HEK293 (cell line): ENCODE measurements around the gene COL13A1.

Experiments used
- CTCF ChIA-PET: fragments of 350-600 bp; formaldehyde crosslinking; extraction: SDS; loops from one replicate; lab custom pipeline; 2021; ENCODE audit warnings: antibody characterized with exemption; lab: Yijun Ruan, JAX
- POLR2A ChIA-PET: fragments of 300-600 bp; formaldehyde crosslinking; extraction: SDS; loops from one replicate; lab custom pipeline; 2020; ENCODE audit warnings: antibody characterized with exemption, inconsistent platforms; lab: Yijun Ruan, JAX
- H3K27ac ChIP-seq: fragments of 200-500 bp; sonication (Bioruptor generic); 2 replicates; pipeline ENCODE4 v1.5.1; 2014; ENCODE audit warnings: low read depth, low read length, control low read depth, inconsistent platforms; ENCODE audit errors: extremely low read depth
- H3K36me3 ChIP-seq, 2 experiments: fragments of 200-500 bp in 1 of 2; sonication (Bioruptor generic) in 1 of 2; 1 replicate in 1 of 2; 2 replicates in 1 of 2; pipeline ENCODE4 v1.5.1; 2014 to 2017; ENCODE audit warnings: inconsistent platforms in 2 of 2, low read length in 2 of 2; ENCODE audit not compliant: control insufficient read depth in 2 of 2, insufficient read depth in 1 of 2
- H3K4me1 ChIP-seq: fragments of 200-500 bp; sonication (Bioruptor generic); 2 replicates; pipeline ENCODE4 v1.5.1; 2014; ENCODE audit warnings: mild to moderate bottlenecking, low read length, inconsistent platforms; ENCODE audit not compliant: control insufficient read depth, insufficient read depth
- H3K4me3 ChIP-seq: 2 replicates; pipeline ENCODE4 v1.5.1; 2011; ENCODE audit warnings: low read depth, mild to moderate bottlenecking, control low read depth, low read length, moderate library complexity
- H3K9me3 ChIP-seq: fragments of 200-500 bp; sonication (Bioruptor generic); 2 replicates; pipeline ENCODE4 v1.5.1; 2014; ENCODE audit warnings: low read depth, low read length, inconsistent platforms; ENCODE audit not compliant: control insufficient read depth, insufficient read depth
- KLF8 ChIP-seq: fragments of 450-650 bp; formaldehyde crosslinking; IDR thresholded peaks from 2 replicates; pipeline ENCODE4 v1.5.1; 2016; ENCODE audit warnings: missing biosample characterization, missing genetic modification characterization
- MYNN ChIP-seq: fragments of 450-650 bp; formaldehyde crosslinking; IDR thresholded peaks from 2 replicates; pipeline ENCODE4 v1.5.1; 2016; ENCODE audit warnings: missing biosample characterization, missing genetic modification characterization, borderline replicate concordance
- REST ChIP-seq: fragments of 450-650 bp; formaldehyde crosslinking; IDR thresholded peaks from 2 replicates; pipeline ENCODE4 v1.5.1; 2016; ENCODE audit warnings: missing biosample characterization, missing genetic modification characterization
- SETDB1 ChIP-seq: IDR thresholded peaks from one replicate; pipeline ENCODE4 v1.6.1; 2017; ENCODE audit warnings: mild to moderate bottlenecking, low read length, moderate library complexity, mixed read lengths; ENCODE audit not compliant: insufficient read length
- ZFP3 ChIP-seq: fragments of 450-650 bp; formaldehyde crosslinking; IDR thresholded peaks from 2 replicates; pipeline ENCODE4 v1.5.1; 2016; ENCODE audit warnings: low read depth, missing biosample characterization, missing genetic modification characterization
- ZNF140 ChIP-seq: fragments of 450-650 bp; formaldehyde crosslinking; IDR thresholded peaks from 2 replicates; pipeline ENCODE4 v1.5.1; 2016; ENCODE audit warnings: missing biosample characterization, missing genetic modification characterization
- ZNF148 ChIP-seq: fragments of 450-650 bp; formaldehyde crosslinking; IDR thresholded peaks from 2 replicates; pipeline ENCODE4 v1.5.0; 2017; ENCODE audit warnings: missing biosample characterization, missing genetic modification characterization, borderline replicate concordance
- ZNF157 ChIP-seq: fragments of 450-650 bp; formaldehyde crosslinking; IDR thresholded peaks from 2 replicates; pipeline ENCODE4 v1.5.1; 2016; ENCODE audit warnings: missing biosample characterization, missing genetic modification characterization
- ZNF202 ChIP-seq: fragments of 450-650 bp; formaldehyde crosslinking; IDR thresholded peaks from 2 replicates; pipeline ENCODE4 v1.5.1; 2016; ENCODE audit warnings: missing biosample characterization, missing genetic modification characterization, borderline replicate concordance
- ZNF223 ChIP-seq: fragments of 450-650 bp; formaldehyde crosslinking; IDR thresholded peaks from 2 replicates; pipeline ENCODE4 v1.5.1; 2016; ENCODE audit warnings: missing biosample characterization, missing genetic modification characterization
- ZNF239 ChIP-seq: fragments of 450-650 bp; formaldehyde crosslinking; IDR thresholded peaks from 2 replicates; pipeline ENCODE4 v1.5.1; 2016; ENCODE audit warnings: missing biosample characterization, missing genetic modification characterization
- ZNF274 ChIP-seq, 2 experiments: fragments of 200-500 bp in 1 of 2; fragments of 450-650 bp in 1 of 2; sonication (Bioruptor generic) in 1 of 2; formaldehyde crosslinking in 1 of 2; IDR thresholded peaks; 2 replicates each; pipeline versions ENCODE4 v1.5.1 to v1.6.1; 2014 to 2016; ENCODE audit warnings: borderline replicate concordance in 1 of 2, inconsistent platforms in 1 of 2, low read length in 1 of 2, missing biosample characterization in 1 of 2, missing genetic modification characterization in 1 of 2
- ZNF37A ChIP-seq: fragments of 450-650 bp; IDR thresholded peaks from 2 replicates; pipeline ENCODE4 v1.5.1; 2018; ENCODE audit warnings: missing biosample characterization, missing genetic modification characterization
- ZNF529 ChIP-seq: fragments of 450-650 bp; formaldehyde crosslinking; IDR thresholded peaks from 2 replicates; pipeline ENCODE4 v1.5.1; 2017; ENCODE audit warnings: missing genetic modification characterization, missing biosample characterization; ENCODE audit not compliant: insufficient replicate concordance
- ZNF555 ChIP-seq: fragments of 450-650 bp; formaldehyde crosslinking; conservative IDR thresholded peaks from 2 replicates; pipeline ENCODE4 v1.5.1; 2017; ENCODE audit warnings: missing biosample characterization, mild to moderate bottlenecking, missing genetic modification characterization, inconsistent platforms
- ZNF621 ChIP-seq: fragments of 450-650 bp; formaldehyde crosslinking; IDR thresholded peaks from 2 replicates; pipeline ENCODE4 v1.5.1; 2017; ENCODE audit warnings: missing biosample characterization, missing genetic modification characterization
- ZNF660 ChIP-seq: fragments of 450-650 bp; IDR thresholded peaks from 2 replicates; pipeline ENCODE4 v1.5.1; 2018; ENCODE audit warnings: missing biosample characterization, mild to moderate bottlenecking, missing genetic modification characterization
- ZNF677 ChIP-seq: fragments of 450-650 bp; IDR thresholded peaks from 2 replicates; pipeline ENCODE4 v1.5.0; 2018; ENCODE audit warnings: missing biosample characterization, mild to moderate bottlenecking, missing genetic modification characterization, moderate library complexity
- TF ChIP-seq, protein P1 (sequence below): fragments of 450-650 bp; formaldehyde crosslinking; IDR thresholded peaks from 2 replicates; pipeline ENCODE4 v1.5.1; 2016; ENCODE audit warnings: missing biosample characterization, missing genetic modification characterization

The COL13A1 gene

GRCh38 chr10:69976795-69977546 is 175.3 kb downstream of the COL13A1 start:
- H3K36me3 ChIP-seq: no peaks in the 10 kb centered on the region
- peaks cover 8% of the 10 kb centered on the region for H3K4me1 ChIP-seq
- no peaks in the 10 kb centered on the region for H3K9me3 ChIP-seq
- H3K27ac ChIP-seq: no peak overlapping the region
- CTCF ChIA-PET: interaction anchor here (1.6 kb wide), 1 partner anchor 19 kb away, joined by 8 read pairs; no protein-coding TSS in a partner anchor
- peak; percentile 100 for TF ChIP-seq ZNF677 (tag by site-specific recombination)
- TF ChIP-seq MYNN (tag by site-specific recombination): no peak
- TF ChIP-seq, protein P1, sequence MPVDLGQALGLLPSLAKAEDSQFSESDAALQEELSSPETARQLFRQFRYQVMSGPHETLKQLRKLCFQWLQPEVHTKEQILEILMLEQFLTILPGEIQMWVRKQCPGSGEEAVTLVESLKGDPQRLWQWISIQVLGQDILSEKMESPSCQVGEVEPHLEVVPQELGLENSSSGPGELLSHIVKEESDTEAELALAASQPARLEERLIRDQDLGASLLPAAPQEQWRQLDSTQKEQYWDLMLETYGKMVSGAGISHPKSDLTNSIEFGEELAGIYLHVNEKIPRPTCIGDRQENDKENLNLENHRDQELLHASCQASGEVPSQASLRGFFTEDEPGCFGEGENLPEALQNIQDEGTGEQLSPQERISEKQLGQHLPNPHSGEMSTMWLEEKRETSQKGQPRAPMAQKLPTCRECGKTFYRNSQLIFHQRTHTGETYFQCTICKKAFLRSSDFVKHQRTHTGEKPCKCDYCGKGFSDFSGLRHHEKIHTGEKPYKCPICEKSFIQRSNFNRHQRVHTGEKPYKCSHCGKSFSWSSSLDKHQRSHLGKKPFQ (tag by site-specific recombination): no peak
- H3K4me3 ChIP-seq: no peak overlapping the region
- POLR2A ChIA-PET: no interaction called here

DNA sequence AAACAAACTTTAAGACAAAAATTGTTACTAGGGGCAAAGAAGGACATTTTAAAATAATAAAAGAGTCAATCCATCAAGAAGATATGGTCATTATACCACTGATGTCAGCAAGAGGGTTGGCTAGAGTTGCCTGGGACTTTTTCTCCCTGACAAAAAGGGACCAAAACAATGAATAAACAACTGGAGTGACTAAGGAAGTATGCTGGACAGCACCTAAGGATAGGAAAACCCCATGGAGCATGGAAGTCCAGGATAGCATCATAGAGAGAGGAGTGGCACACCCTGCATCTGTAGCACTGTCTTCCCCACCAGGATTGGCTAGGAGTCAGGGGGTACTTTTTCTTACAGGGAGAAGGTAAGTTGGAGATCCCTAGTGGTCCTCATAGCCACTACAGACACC is 177.5 kb downstream of the COL13A1 start:
- Histone ChIP-seq H3K36me3 (no peaks in the 10 kb centered on the region), H3K4me1 (peaks cover 7% of the 10 kb centered on the region), H3K4me3 (no peak overlapping the region), H3K9me3 (no peaks in the 10 kb centered on the region)
- POLR2A ChIA-PET: no interaction called here
- no peak for TF ChIP-seq ZNF202 (tag by site-specific recombination)
- peak; percentile 67 for TF ChIP-seq REST
- TF ChIP-seq, all 188 proteins: peak for 1
- H3K27ac ChIP-seq: no peak overlapping the region
- CTCF ChIA-PET: interaction anchor here (1.2 kb wide), 1 partner anchor 137 kb away, joined by 4 read pairs; no protein-coding TSS in a partner anchor

DNA sequence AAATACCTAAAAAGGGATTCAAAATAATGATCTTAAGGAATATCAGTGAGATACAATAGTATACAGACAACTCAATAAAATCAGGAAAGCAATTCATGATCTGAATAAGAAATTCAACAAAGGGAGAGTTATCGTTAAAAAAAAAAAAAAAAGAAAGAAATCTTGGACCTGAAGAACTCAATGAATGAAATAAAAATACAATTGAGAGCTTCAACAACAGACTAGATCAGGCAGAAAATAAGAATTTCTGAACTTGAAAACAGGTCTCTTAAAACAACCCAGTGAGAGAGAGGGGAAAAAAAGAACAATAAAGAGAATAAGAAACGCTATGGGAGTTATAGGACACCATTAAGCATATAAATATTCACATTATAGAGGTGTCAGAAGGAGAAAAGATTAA is 179.0 kb downstream of the COL13A1 start:
- CTCF ChIA-PET: interaction anchor here (0.6 to 0.7 kb wide), 3 partner anchors 57 to 779 kb away, joined by 3 to 4 read pairs (median 3); no protein-coding TSS in a partner anchor
- Histone ChIP-seq H3K36me3 (no peaks in the 10 kb centered on the region), H3K9me3 (no peaks in the 10 kb centered on the region), H3K27ac (no peak overlapping the region), H3K4me3 (no peak overlapping the region)
- POLR2A ChIA-PET: interaction anchor here (0.5 kb wide), 1 partner anchor 190 kb away, joined by 7 read pairs; the partner anchor contains the start of gene SAR1A
- TF ChIP-seq SETDB1 (peak; percentile 75), ZNF140 (tag by site-specific recombination) (no peak)
- TF ChIP-seq, all 188 proteins: peak for 1
- no peaks in the 10 kb centered on the region for H3K4me1 ChIP-seq

DNA sequence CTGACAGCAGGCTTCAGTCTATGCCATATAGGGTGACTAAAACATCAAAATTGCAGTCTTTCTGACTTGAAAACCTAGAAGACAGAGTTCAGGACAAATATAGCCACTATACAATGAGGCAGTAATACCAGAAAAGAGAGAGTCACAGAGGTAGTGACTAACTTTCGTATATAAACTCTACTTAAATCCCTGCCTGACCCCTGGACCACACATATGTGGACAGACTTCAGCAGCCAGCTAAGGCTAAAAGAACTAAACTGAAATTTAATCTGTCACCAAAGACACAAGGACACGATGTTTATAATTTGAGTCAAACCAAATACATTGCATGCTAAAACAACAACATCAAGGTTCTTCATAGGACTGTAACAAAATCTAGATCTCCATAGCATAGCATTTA is 186.4 kb downstream of the COL13A1 start:
- CTCF ChIA-PET: interaction anchor here (0.7 to 1.1 kb wide), 2 partner anchors 89 to 119 kb away, joined by 3 read pairs; no protein-coding TSS in a partner anchor
- H3K4me3 ChIP-seq: no peak overlapping the region
- TF ChIP-seq ZNF157 (tag by site-specific recombination): no peak
- TF ChIP-seq ZNF621: no peak
- no peak for TF ChIP-seq KLF8 (tag by site-specific recombination)
- no peak for TF ChIP-seq ZNF529 (tag by site-specific recombination)
- no peak for TF ChIP-seq ZNF37A (tag by site-specific recombination)
- no peak for TF ChIP-seq ZNF660
- TF ChIP-seq ZNF223 (tag by site-specific recombination): no peak
- no peak for TF ChIP-seq ZNF555
- no peak for TF ChIP-seq ZNF148
- TF ChIP-seq ZNF239 (tag by site-specific recombination): no peak
- TF ChIP-seq ZNF274 (IDR thresholded peaks at IDR 0.05; ENCODE audit: low read length): no peak
- no peak for TF ChIP-seq ZNF274 (tag by site-specific recombination; IDR thresholded peaks at IDR 0.05; ENCODE audit: borderline replicate concordance)
- no peak for TF ChIP-seq ZFP3

More for the DNA sequence above, 186.4 kb downstream of the COL13A1 start:
- Histone ChIP-seq H3K4me1 (no peaks in the 10 kb centered on the region), H3K27ac (no peak overlapping the region), H3K9me3 (no peaks in the 10 kb centered on the region), H3K36me3 (no peaks in the 10 kb centered on the region)
- POLR2A ChIA-PET: no interaction called here
